Measurements from ENCODE around the gene TRIP12. TPM values are rescaled to one million over a fixed set of nuclear protein-coding genes. Genes with fewer than 3 reads are reported as not detected.

The TRIP12 gene
- total and polyA plus RNA-seq, 2 of the 13 experiments (the other 11 are each of a cell fraction or from before 2014, with no cell fraction given), result 72.1 to 153 TPM

GRCh38 chr2:229921892-229922448 lies at the start of gene TRIP12 (continued):
- TF ChIP-seq TAF1 (CRISPR knock-in tag; IDR thresholded peaks at IDR 0.05), result peak; percentile 56
- peak; percentile 88; the same call in 1 of the 2 replicates for TF ChIP-seq ZNF558 (CRISPR knock-in tag; IDR thresholded peaks at IDR 0.05; ENCODE audit: borderline replicate concordance)
- no peak for TF ChIP-seq ZKSCAN1 (IDR thresholded peaks at IDR 0.05; ENCODE audit: low read length)
- peak; percentile 57; the same call in 1 of the 2 replicates for TF ChIP-seq SIX1 (CRISPR knock-in tag; IDR thresholded peaks at IDR 0.05; ENCODE audit: borderline replicate concordance)
- TF ChIP-seq MNT (IDR thresholded peaks at IDR 0.05), result peak; percentile 40
- TF ChIP-seq ZFP41 (CRISPR knock-in tag; IDR thresholded peaks at IDR 0.05; ENCODE audit: borderline replicate concordance), result 0 out of 2 replicates have a peak, but pooled peaks have one; percentile 45
- TF ChIP-seq CBX5 (CRISPR knock-in tag; IDR thresholded peaks at IDR 0.05; ENCODE audit: borderline replicate concordance), result peak; percentile 72; the same call in 1 of the 2 replicates
- peak; percentile 33 for TF ChIP-seq PAXIP1 (CRISPR knock-in tag; conservative IDR thresholded peaks at IDR 0.05)
- TF ChIP-seq CHD2 (IDR thresholded peaks at IDR 0.05; ENCODE audit: low read depth, low read length), result peak; percentile 84
- 0 out of 2 replicates have a peak, but pooled peaks have one; percentile 4 for TF ChIP-seq KAT2B (IDR thresholded peaks at IDR 0.05; ENCODE audit: borderline replicate concordance, low read depth, low read length)
- peak; percentile 62; the same call in 1 of the 2 replicates for TF ChIP-seq ZNF782 (CRISPR knock-in tag; IDR thresholded peaks at IDR 0.05; ENCODE audit: borderline replicate concordance)
- TF ChIP-seq RFX1 (IDR thresholded peaks at IDR 0.05), result no peak
- TF ChIP-seq ARID5B (CRISPR knock-in tag; IDR thresholded peaks at IDR 0.05), result peak; percentile 57
- TF ChIP-seq ZNF513 (CRISPR knock-in tag; conservative IDR thresholded peaks at IDR 0.05), result no peak
- TF ChIP-seq IRF9 (CRISPR knock-in tag; IDR thresholded peaks at IDR 0.05; ENCODE audit: borderline replicate concordance), result peak; percentile 83; the same call in 1 of the 2 replicates
- peak; percentile 87 for TF ChIP-seq ZMYM4 (CRISPR knock-in tag; IDR thresholded peaks at IDR 0.05)
- 0 out of 2 replicates have a peak, but pooled peaks have one; percentile 43 for TF ChIP-seq SSRP1 (CRISPR knock-in tag; IDR thresholded peaks at IDR 0.05)
